ENCODE measurements around the gene SLC35A5.

Gene SLC35A5

GRCh38 chr3:112582244-112582874 is 20.5 kb downstream of the SLC35A5 start:
- H3K27me3 ChIP-seq (ENCODE audit: control insufficient read depth, insufficient read depth, low read length), result no peaks in the 10 kb centered on the region
- H3K9ac ChIP-seq (ENCODE audit: low read length), result no peak overlapping the region
- H3K36me3 ChIP-seq (ENCODE audit: control insufficient read depth, insufficient read depth, low read length), result no peaks in the 10 kb centered on the region
- no peak overlapping the region for H3K4me3 ChIP-seq (ENCODE audit: low read length)
- no peaks in the 10 kb centered on the region for H3K4me1 ChIP-seq (ENCODE audit: control insufficient read depth, insufficient read depth, low read length)
- H3K9me3 ChIP-seq (ENCODE audit: control insufficient read depth, low read length), result no peaks in the 10 kb centered on the region

GRCh38 chr3:112583105-112583504 is 21.3 kb downstream of the SLC35A5 start:
- H3K4me3 ChIP-seq (ENCODE audit: low read length), result no peak overlapping the region
- H3K4me1 ChIP-seq (ENCODE audit: control insufficient read depth, insufficient read depth, low read length), result no peaks in the 10 kb centered on the region
- no peak overlapping the region for H3K9ac ChIP-seq (ENCODE audit: low read length)
- H3K9me3 ChIP-seq (ENCODE audit: control insufficient read depth, low read length), result no peaks in the 10 kb centered on the region
- no peaks in the 10 kb centered on the region for H3K27me3 ChIP-seq (ENCODE audit: control insufficient read depth, insufficient read depth, low read length)
- H3K36me3 ChIP-seq (ENCODE audit: control insufficient read depth, insufficient read depth, low read length), result no peaks in the 10 kb centered on the region

DNA sequence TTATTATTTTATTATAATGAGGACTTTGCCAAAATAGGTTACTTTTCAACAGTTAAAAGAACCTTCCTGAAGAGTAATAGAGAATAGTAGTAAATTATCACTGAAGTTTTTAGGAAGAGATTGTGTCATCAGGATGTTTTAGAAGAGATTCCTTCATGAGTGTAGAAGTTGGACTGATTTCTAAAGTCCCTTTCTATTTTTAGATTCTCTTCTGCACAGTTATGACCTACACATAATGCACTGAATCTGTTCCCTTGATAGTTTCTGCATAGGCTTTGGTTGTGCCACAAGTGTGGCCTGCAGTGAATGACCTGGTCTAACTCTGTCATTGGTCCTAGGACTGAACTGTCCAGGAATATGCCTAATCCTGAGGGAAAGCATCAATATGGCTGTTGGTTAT is 23.9 kb downstream of the SLC35A5 start:
- no peak overlapping the region for H3K9ac ChIP-seq (ENCODE audit: low read length)
- peaks cover 4% of the 10 kb centered on the region for H3K36me3 ChIP-seq (ENCODE audit: control insufficient read depth, insufficient read depth, low read length)

GRCh38 chr3:112587336-112587735 is 25.5 kb downstream of the SLC35A5 start:
- H3K36me3 ChIP-seq (ENCODE audit: control insufficient read depth, insufficient read depth, low read length), result peaks cover 4% of the 10 kb centered on the region
- H3K27me3 ChIP-seq (ENCODE audit: control insufficient read depth, insufficient read depth, low read length), result no peaks in the 10 kb centered on the region
- no peaks in the 10 kb centered on the region for H3K4me1 ChIP-seq (ENCODE audit: control insufficient read depth, insufficient read depth, low read length)
- H3K9me3 ChIP-seq (ENCODE audit: control insufficient read depth, low read length), result no peaks in the 10 kb centered on the region
- H3K4me3 ChIP-seq (ENCODE audit: low read length), result no peak overlapping the region
- no peak overlapping the region for H3K9ac ChIP-seq (ENCODE audit: low read length)

More for the DNA sequence above, 23.9 kb downstream of the SLC35A5 start:
- Histone ChIP-seq H3K9me3 (ENCODE audit: control insufficient read depth, low read length) (no peaks in the 10 kb centered on the region), H3K4me1 (ENCODE audit: control insufficient read depth, insufficient read depth, low read length) (no peaks in the 10 kb centered on the region), H3K27me3 (ENCODE audit: control insufficient read depth, insufficient read depth, low read length) (no peaks in the 10 kb centered on the region), H3K4me3 (ENCODE audit: low read length) (no peak overlapping the region)

DNA sequence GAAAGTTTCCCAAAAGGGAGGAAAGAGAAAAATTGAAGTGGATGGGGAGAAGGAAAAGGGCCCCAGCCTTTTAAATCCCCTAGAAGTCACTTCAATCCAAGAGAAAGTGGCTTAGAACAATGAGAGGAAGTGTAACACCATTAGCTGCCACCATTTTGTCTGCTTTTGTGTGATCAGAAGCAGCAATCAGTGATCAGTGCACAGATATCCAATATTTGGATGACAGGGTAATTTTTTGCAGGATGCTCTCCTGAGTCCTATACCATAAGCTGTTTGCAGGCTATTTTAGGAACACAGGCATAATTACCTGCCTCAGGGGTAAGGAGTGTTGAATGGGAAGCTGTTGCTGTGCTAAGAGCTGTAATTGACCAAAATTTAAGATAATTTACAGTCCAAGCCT is 31.4 kb downstream of the SLC35A5 start:
- no peaks in the 10 kb centered on the region for H3K9me3 ChIP-seq (ENCODE audit: control insufficient read depth, low read length)
- H3K4me3 ChIP-seq (ENCODE audit: low read length), result no peak overlapping the region
- peaks cover 4% of the 10 kb centered on the region for H3K36me3 ChIP-seq (ENCODE audit: control insufficient read depth, insufficient read depth, low read length)
- H3K4me1 ChIP-seq (ENCODE audit: control insufficient read depth, insufficient read depth, low read length), result no peaks in the 10 kb centered on the region
- no peak overlapping the region for H3K9ac ChIP-seq (ENCODE audit: low read length)
- H3K27me3 ChIP-seq (ENCODE audit: control insufficient read depth, insufficient read depth, low read length), result no peaks in the 10 kb centered on the region

- Histone ChIP-seq H3K4me3 (ENCODE audit: low read length) (no peak overlapping the region), H3K4me1 (ENCODE audit: control insufficient read depth, insufficient read depth, low read length) (no peaks in the 10 kb centered on the region), H3K9me3 (ENCODE audit: control insufficient read depth, low read length) (no peaks in the 10 kb centered on the region), H3K9ac (ENCODE audit: low read length) (no peak overlapping the region), H3K36me3 (ENCODE audit: control insufficient read depth, insufficient read depth, low read length) (peaks cover 4% of the 10 kb centered on the region), H3K27me3 (ENCODE audit: control insufficient read depth, insufficient read depth, low read length) (no peaks in the 10 kb centered on the region)
These were observed 33.0 kb downstream of the SLC35A5 start for GRCh38 chr3:112594856-112595255.

DNA sequence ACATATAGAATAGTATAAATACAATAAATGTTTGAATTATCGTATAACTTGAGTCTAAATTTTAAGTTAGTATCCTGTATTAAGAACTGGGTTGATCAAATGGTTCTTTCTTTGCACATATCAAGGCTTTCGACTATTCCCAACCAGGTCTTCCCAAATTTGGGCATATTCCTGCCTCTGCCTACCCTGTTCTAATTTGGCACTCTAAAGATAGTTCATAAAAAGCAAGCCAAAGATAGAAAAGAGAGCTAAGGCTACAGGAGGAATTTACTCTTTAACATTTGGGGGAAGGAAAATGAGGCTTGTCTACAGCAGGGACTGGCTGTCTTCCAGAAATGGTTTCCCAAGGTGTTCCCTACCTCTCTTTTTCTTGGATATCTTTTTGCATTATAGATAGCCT is 36.1 kb downstream of the SLC35A5 start:
- Histone ChIP-seq H3K4me1 (ENCODE audit: control insufficient read depth, insufficient read depth, low read length) (no peaks in the 10 kb centered on the region), H3K27me3 (ENCODE audit: control insufficient read depth, insufficient read depth, low read length) (no peaks in the 10 kb centered on the region), H3K9me3 (ENCODE audit: control insufficient read depth, low read length) (no peaks in the 10 kb centered on the region), H3K4me3 (ENCODE audit: low read length) (no peak overlapping the region), H3K9ac (ENCODE audit: low read length) (no peak overlapping the region), H3K36me3 (ENCODE audit: control insufficient read depth, insufficient read depth, low read length) (no peaks in the 10 kb centered on the region)

GRCh38 chr3:112598731-112599130 is 36.9 kb downstream of the SLC35A5 start:
- Histone ChIP-seq H3K4me3 (ENCODE audit: low read length) (no peak overlapping the region), H3K27me3 (ENCODE audit: control insufficient read depth, insufficient read depth, low read length) (no peaks in the 10 kb centered on the region), H3K36me3 (ENCODE audit: control insufficient read depth, insufficient read depth, low read length) (no peaks in the 10 kb centered on the region), H3K9ac (ENCODE audit: low read length) (no peak overlapping the region), H3K4me1 (ENCODE audit: control insufficient read depth, insufficient read depth, low read length) (no peaks in the 10 kb centered on the region), H3K9me3 (ENCODE audit: control insufficient read depth, low read length) (no peaks in the 10 kb centered on the region)

DNA sequence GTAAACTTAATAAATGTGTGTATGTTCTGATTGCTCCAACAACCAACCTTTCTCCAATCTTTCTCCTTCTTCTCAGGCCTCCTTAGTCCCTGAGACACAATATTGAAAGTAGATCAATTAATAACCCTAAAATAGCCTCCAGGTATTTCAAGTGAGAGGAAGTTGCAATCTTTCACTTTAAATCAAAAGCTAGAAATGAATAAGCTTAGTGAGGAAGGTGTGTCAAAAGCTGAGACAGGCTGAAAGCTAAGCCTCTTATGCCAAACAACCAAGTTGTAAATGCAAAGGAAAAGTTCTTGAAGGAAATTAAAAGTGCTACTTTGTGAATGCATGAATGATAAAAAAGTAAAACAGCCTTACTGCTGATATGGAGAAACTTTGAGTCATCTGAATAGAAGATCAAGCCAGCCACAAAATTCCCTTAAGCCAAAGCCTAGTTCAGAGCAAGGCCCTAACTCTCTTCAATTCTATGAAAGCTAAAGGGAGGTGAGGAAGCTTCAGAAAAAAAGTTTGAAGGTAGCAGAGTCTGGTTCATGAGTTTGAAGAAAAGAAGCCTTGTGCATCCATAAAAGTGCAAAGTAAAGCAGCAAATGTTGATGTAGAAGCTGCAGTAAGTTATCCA is 40.5 kb downstream of the SLC35A5 start:
- H3K4me3 ChIP-seq (ENCODE audit: low read length), result no peak overlapping the region
- H3K9ac ChIP-seq (ENCODE audit: low read length), result no peak overlapping the region
- no peaks in the 10 kb centered on the region for H3K9me3 ChIP-seq (ENCODE audit: control insufficient read depth, low read length)
- no peaks in the 10 kb centered on the region for H3K4me1 ChIP-seq (ENCODE audit: control insufficient read depth, insufficient read depth, low read length)
- no peaks in the 10 kb centered on the region for H3K27me3 ChIP-seq (ENCODE audit: control insufficient read depth, insufficient read depth, low read length)
- no peaks in the 10 kb centered on the region for H3K36me3 ChIP-seq (ENCODE audit: control insufficient read depth, insufficient read depth, low read length)

DNA sequence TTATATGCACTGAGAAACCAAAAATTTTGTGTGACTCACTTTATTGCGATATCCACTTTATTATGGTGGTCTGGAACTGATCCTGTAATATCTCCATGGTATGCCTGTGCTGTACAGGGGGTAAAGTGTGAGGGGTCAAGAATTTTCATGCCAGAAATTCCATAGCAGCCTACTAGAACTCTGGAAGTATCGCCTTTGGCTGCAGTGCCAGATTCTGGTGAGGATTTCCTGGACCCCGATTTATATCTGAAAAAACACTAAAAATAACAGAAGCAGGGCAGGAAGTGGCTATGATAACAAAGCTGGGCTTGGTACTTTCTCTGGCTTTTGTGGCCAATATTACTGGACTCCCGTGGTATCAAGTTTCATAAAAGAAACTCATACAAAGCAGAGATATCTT is 42.7 kb downstream of the SLC35A5 start:
- Histone ChIP-seq H3K9ac (ENCODE audit: low read length) (no peak overlapping the region), H3K4me3 (ENCODE audit: low read length) (no peak overlapping the region), H3K36me3 (ENCODE audit: control insufficient read depth, insufficient read depth, low read length) (no peaks in the 10 kb centered on the region), H3K4me1 (ENCODE audit: control insufficient read depth, insufficient read depth, low read length) (no peaks in the 10 kb centered on the region), H3K9me3 (ENCODE audit: control insufficient read depth, low read length) (no peaks in the 10 kb centered on the region), H3K27me3 (ENCODE audit: control insufficient read depth, insufficient read depth, low read length) (no peaks in the 10 kb centered on the region)

GRCh38 chr3:112605285-112605684 is 43.4 kb downstream of the SLC35A5 start:
- no peaks in the 10 kb centered on the region for H3K36me3 ChIP-seq (ENCODE audit: control insufficient read depth, insufficient read depth, low read length)
- no peak overlapping the region for H3K9ac ChIP-seq (ENCODE audit: low read length)

GRCh38 chr3:112606098-112606497 is 44.3 kb downstream of the SLC35A5 start:
- Histone ChIP-seq H3K36me3 (ENCODE audit: control insufficient read depth, insufficient read depth, low read length) (no peaks in the 10 kb centered on the region), H3K4me1 (ENCODE audit: control insufficient read depth, insufficient read depth, low read length) (no peaks in the 10 kb centered on the region), H3K27me3 (ENCODE audit: control insufficient read depth, insufficient read depth, low read length) (no peaks in the 10 kb centered on the region), H3K4me3 (ENCODE audit: low read length) (no peak overlapping the region), H3K9ac (ENCODE audit: low read length) (no peak overlapping the region), H3K9me3 (ENCODE audit: control insufficient read depth, low read length) (no peaks in the 10 kb centered on the region)

More at GRCh38 chr3:112605285-112605684, 43.4 kb downstream of the SLC35A5 start:
- Histone ChIP-seq H3K9me3 (ENCODE audit: control insufficient read depth, low read length) (no peaks in the 10 kb centered on the region), H3K4me1 (ENCODE audit: control insufficient read depth, insufficient read depth, low read length) (no peaks in the 10 kb centered on the region), H3K27me3 (ENCODE audit: control insufficient read depth, insufficient read depth, low read length) (no peaks in the 10 kb centered on the region), H3K4me3 (ENCODE audit: low read length) (no peak overlapping the region)

Measured in mucosa of stomach (tissue), 1 donor.